GM19397 (cell line): ENCODE data around the gene REXO1.
A peak's percentile ranks its signal among the peaks of the same experiment; 100 is the strongest.

Experiments used
- ATAC-seq: cut with Tn5 transposase; IDR thresholded peaks from one replicate; pipeline ENCODE4 v1.9.1; 2021; ENCODE audit warnings: mild to moderate bottlenecking, moderate library complexity; ENCODE audit not compliant: unreplicated experiment

REXO1 gene

DNA sequence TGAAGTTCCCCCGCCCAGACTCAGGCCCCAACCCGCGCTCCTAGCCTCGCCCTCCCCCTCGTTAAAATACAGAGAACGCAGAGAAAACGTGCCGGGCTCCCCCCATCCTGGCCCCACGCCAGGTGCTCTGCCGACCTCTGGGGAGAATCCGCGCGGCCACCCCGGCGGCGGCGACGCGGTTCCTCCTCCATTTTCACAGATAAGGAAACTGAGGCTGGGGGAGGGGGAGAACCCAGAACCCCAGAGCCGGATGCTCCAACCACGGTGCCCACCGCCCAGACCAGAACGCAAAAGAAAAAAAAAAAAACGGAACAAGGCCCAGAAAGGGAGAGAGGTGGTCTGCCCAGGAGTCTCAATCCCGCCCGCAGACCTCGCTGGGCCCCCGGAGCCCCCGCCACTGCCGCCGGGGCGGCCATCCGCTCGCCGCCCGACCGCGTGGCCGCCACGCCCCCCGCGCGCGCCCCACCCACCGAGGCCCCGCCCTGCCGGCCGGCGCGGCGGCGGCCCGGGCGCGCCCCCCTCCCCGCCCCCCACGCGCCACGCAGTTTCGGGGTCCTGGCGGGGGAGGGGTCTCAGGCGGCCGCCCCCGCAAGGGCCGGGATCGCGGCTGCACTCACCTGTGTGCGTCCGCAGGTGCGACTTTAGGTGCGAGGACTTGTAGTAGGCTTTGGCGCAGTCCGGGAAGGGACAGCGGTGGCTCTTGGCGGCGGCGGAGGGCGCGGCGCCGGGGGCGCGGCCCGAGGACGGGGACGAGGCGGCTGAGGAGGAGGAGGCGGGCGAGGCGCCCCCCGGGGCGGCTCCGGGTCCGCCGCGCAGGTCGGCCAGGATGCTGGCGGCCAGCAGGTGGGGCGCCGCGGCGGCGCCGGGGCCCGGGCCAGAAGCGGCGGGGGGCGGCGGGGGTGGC, 14.4 kb upstream of the REXO1 start:
- ATAC-seq: peak; percentile 1

DNA sequence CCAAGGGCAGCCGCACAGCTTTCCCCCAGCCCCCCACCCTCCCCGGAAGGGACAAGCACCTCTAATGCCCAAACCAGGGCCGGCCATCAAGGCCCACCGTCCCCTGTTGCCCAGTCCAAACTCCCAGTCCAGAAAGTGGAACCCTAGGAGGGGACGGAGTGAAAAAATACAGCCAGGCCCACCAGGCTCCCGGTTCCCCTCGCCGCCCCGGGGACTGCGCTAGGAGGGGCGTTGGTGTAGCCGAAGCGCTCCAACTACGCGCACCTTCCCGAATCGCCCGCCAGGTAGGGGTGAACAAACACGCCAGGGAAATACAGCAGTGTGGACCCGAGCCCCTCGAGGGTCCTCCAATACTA, 13.8 kb upstream of the REXO1 start:
- no peak for ATAC-seq

GRCh38 chr19:1861599-1862031, 13.3 kb upstream of the REXO1 start:
- ATAC-seq: no peak

DNA sequence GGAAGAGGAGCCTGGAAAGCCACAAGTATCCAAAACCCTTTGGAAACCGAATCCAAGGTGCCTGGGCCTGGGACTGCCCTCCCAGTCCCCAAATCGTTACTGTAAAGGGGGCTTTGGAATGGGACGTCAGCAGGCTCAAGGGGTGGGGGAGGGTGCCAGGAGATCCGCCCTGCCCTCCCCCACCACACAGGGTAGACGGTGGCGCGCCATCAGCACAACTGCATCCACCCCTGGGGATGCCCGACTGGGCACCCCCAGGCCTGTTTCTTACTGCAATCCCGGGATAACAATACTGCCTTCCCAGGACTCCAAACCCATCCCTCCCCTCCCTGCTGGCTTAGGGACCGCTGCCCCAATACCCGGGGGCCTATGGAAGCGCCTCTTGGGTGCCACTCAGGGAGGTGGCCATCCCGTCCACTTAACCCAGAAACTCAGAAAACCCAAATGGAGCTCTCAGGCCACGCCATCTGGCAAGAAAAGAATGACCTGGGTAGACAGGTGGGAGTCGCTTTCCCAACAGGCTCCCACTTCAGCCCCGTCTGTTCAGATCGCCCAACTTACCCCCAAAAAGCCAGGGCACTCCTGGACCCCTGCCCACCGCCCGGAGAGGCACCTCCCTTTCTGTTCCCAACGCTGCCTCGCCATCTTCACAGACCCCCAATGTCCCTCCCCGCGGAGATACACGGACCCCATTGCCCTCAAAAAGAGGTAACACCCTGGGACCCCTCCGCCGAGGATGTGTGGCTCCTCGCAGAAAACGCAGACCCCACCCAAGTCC, 12.7 kb upstream of the REXO1 start:
- no peak for ATAC-seq

- ATAC-seq: no peak
Observed at GRCh38 chr19:1860042-1860775, 11.9 kb upstream of the REXO1 start.

DNA sequence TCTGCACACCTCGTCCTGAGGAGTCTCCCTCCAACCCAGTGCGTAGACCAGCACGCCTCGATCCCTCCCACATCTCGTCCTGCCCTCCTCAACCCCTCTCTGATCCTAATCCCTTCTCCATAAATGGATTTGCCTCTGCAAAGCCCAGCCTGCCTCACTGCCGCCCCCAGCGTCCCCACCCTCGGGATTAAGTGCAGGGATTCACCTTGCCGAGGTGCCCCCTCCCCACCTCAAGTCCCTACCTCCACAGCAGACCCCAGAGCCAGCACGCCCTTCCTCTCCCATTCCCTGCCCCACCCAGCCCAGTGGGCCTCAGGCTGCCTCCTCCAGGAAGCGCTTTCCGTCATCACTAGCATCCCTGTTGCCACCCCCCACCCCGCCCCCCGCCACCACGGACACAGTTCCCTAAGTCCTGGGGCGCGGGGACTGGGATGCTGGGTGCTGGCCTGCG, 11.1 kb upstream of the REXO1 start:
- ATAC-seq: no peak

- ATAC-seq: no peak
Observed at GRCh38 chr19:1858412-1859081, 10.3 kb upstream of the REXO1 start.

DNA sequence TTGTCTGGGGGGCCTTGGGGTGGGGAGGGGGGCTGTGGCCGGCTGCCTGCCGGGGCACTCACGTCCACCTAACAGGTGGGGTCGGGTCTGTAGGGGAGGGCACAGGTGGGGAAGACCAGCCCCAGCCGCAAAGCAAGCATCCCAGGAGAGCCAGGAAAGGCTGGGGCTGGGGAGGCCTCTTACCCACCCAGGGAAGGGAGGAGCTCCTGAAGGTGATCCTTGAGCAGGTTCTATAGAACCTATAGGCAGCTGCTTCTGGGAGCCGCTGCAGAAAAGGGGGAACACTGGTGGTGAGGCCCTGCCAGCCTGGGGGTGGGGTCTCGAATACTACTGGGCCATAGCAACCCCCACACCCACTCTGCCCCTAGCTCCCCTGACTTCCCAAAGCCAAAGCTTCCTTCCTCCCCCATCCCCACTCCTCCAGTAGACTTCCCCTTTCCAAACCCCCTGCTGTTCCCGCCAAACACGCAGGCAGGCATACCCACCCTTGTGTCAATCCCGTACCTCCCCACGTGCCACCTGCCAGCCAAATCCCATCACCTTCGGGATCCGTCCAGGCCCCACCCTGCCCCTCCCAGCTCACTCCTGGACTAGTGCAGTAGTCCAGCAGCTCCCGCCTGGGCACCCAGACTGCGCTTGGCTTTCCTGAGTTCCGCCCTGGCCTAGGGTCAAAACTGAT, 9.5 kb upstream of the REXO1 start:
- no peak for ATAC-seq

GRCh38 chr19:1856698-1857603, 8.7 kb upstream of the REXO1 start:
- ATAC-seq: no peak

- no peak for ATAC-seq
Observed at GRCh38 chr19:1856345-1856697, 8.0 kb upstream of the REXO1 start.

- ATAC-seq: no peak
Observed at GRCh38 chr19:1855828-1856255, 7.6 kb upstream of the REXO1 start.

DNA sequence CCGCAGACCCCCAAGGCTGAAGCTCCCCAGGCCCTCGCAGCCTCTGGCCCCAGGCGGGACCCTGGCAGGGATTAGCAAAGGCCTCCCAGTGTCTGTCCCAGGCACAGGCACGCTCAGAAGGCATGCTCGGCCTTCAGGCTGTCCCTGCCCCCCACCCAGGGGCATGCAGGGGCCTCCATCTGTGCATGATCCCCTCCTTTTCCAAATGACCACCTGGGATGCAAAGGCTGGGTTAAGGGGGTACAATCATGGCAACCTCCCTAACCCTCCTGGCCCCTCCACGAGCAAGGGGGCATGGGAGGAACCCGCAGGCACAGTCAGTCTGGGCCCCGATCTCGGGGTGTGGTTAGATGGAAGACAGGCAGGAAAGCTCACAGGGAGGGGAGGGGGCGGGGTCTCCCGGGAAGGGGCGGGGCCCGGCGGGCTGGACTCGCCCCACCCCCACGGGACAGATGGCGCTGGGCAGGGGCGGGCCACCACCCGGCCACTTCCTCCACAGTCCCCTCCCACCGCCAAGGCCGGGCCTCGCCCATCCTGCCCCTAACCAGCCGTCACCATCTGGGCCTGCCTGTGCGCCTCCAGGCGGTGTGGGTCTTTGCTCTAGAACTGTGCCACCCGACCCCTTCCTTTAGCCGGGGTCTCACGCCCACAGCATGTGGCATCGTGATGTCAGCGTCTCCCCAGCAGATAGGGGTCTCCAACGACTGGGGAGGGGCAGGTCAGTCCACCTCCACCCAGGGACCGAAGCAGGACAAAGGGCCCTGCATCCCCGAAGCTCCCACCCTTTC, 7.0 kb upstream of the REXO1 start:
- peak; percentile 51 for ATAC-seq

DNA sequence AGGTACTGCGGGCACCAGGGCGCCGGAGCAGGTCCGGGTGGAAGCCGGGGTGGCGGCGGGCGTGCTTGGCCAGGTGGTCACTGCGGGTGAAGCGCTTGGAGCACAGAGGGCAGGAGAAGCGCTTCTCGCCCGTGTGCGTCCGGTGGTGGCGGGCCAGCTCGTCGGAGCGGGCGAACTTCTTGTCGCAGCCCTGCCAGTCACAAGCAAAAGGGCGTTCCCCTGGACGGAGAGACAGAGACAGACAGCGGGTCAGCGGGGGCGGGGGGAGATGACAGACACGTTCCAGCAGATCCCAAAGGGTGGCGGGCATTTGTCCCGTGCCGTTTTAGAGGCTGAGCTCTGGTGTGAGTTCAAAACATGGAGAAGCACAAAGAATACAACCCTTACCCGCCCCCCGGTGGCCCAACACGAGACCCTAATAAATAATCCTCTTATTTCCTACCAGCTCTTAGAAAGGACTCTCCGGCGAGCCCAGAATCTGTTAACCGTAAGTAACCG, 6.3 kb upstream of the REXO1 start:
- ATAC-seq: no peak

- no peak for ATAC-seq
Observed at GRCh38 chr19:1854039-1854541, 5.8 kb upstream of the REXO1 start.

DNA sequence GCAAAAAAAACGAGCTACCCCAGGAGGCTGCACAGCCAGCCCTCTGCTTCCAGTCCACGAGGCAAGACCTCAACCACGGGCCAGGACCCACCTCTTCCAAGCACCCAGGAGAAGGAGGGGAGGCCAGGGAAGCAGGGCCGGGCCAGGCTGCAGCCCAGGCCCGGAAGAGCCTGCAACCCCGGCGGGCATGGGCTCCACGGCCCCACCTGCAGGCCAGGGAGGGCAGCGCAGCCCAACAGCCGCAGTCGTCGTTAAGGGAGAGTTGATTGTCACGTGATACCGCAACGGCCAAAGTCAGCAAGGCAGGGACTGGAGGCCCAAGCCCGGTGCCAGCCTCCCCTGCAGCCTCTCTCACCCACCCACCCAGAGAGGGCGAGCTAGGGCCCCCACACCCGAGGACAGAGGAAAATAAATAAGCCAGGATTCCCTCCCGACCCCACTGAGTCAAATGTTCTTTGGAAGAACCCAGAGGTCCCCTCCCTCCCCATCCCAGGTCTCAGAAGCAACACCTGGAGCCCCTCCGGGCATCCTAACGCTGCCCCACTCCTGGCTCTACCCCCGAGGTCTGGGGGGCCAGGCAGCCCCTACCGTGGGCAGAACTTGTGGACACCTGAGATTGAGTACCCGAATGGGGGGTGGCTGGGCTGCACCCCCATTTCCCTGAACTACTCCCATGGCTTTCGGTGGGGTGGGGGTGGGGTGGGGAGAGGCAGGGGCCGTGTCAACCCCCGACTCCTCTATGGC, 5.2 kb upstream of the REXO1 start:
- ATAC-seq: no peak

GRCh38 chr19:1852581-1853128, 4.4 kb upstream of the REXO1 start:
- no peak for ATAC-seq
